G401.6 (cell line): Measurements from ENCODE around the gene HSPA9.
A peak's percentile ranks its signal among the peaks of the same experiment; 100 is the strongest.

Experiments used
- FAIRE-seq: peaks from 2 replicates; lab custom pipeline; 2012; peaks lifted over from hg19 to GRCh38; lab: Jason Lieb, UNC

The HSPA9 gene

GRCh38 chr5:138575194-138576015, at the start of gene HSPA9:
Gene HSPA9, minus strand, starts transcription at chr5:138575401. Its CDS starts 83 bp downstream, at chr5:138575318.
- peak; percentile 98 for FAIRE-seq

- FAIRE-seq: no peak
Observed at GRCh38 chr5:138623053-138623452, 47.9 kb upstream of the HSPA9 start.

GRCh38 chr5:138622051-138622450, 46.9 kb upstream of the HSPA9 start:
- no peak for FAIRE-seq

- FAIRE-seq: no peak
Observed at GRCh38 chr5:138620663-138621224, 45.5 kb upstream of the HSPA9 start.

GRCh38 chr5:138616508-138616907, 41.3 kb upstream of the HSPA9 start:
- no peak for FAIRE-seq

GRCh38 chr5:138615461-138615860, 40.3 kb upstream of the HSPA9 start:
- no peak for FAIRE-seq

GRCh38 chr5:138611678-138612218, 36.5 kb upstream of the HSPA9 start:
- no peak for FAIRE-seq

- no peak for FAIRE-seq
Observed at GRCh38 chr5:138610918-138611677, 35.9 kb upstream of the HSPA9 start.

GRCh38 chr5:138610415-138610917, 35.3 kb upstream of the HSPA9 start:
- no peak for FAIRE-seq

GRCh38 chr5:138606378-138607064, 31.3 kb upstream of the HSPA9 start:
- no peak for FAIRE-seq

GRCh38 chr5:138605254-138605972, 30.2 kb upstream of the HSPA9 start:
- no peak for FAIRE-seq

GRCh38 chr5:138604176-138604785, 29.1 kb upstream of the HSPA9 start:
- no peak for FAIRE-seq

GRCh38 chr5:138603249-138603920, 28.2 kb upstream of the HSPA9 start:
- no peak for FAIRE-seq

- no peak for FAIRE-seq
Observed at GRCh38 chr5:138602371-138603000, 27.3 kb upstream of the HSPA9 start.

GRCh38 chr5:138601444-138601843, 26.2 kb upstream of the HSPA9 start:
- no peak for FAIRE-seq

GRCh38 chr5:138600446-138600845, 25.2 kb upstream of the HSPA9 start:
- FAIRE-seq: no peak

GRCh38 chr5:138597661-138598400, 22.6 kb upstream of the HSPA9 start:
- no peak for FAIRE-seq

GRCh38 chr5:138596105-138596881, 21.1 kb upstream of the HSPA9 start:
- FAIRE-seq: no peak
